Activated CD8-positive, alpha-beta memory T cell treated with anti-CD3 and anti-CD28 coated beads for 36 hours (primary cell): ENCODE data around the gene RCSD1. TPM values are rescaled to one million over a fixed set of nuclear protein-coding genes. Genes with fewer than 3 reads are reported as not detected.

Experiments
- CTCF ChIA-PET: fragments of 350-600 bp; sonication (Branson Sonifier 250); formaldehyde crosslinking; loops from one replicate; lab custom pipeline; 2021; ENCODE audit warnings: antibody characterized with exemption; lab: Charles Lee
- POLR2A ChIA-PET: fragments of 350-600 bp; sonication (Branson Sonifier 250); formaldehyde crosslinking; loops from one replicate; lab custom pipeline; 2021; ENCODE audit warnings: antibody characterized with exemption; lab: Charles Lee
- total RNA-seq, 2 experiments: library from RNA; stranded (reverse); gene quantifications; one replicate each; pipeline ENCODE4 v1.2.3, GENCODE V29; 2021

The RCSD1 gene
- total RNA-seq, 2 experiments from 2014 or later: 44.1 to 46.7 TPM

- CTCF ChIA-PET: no interaction called here
- POLR2A ChIA-PET: no interaction called here
Observed at GRCh38 chr1:167694691-167695090, 64.7 kb downstream of the RCSD1 start.

GRCh38 chr1:167695147-167695546 lies 65.1 kb downstream of the RCSD1 start:
- CTCF ChIA-PET: no interaction called here
- POLR2A ChIA-PET: no interaction called here

DNA sequence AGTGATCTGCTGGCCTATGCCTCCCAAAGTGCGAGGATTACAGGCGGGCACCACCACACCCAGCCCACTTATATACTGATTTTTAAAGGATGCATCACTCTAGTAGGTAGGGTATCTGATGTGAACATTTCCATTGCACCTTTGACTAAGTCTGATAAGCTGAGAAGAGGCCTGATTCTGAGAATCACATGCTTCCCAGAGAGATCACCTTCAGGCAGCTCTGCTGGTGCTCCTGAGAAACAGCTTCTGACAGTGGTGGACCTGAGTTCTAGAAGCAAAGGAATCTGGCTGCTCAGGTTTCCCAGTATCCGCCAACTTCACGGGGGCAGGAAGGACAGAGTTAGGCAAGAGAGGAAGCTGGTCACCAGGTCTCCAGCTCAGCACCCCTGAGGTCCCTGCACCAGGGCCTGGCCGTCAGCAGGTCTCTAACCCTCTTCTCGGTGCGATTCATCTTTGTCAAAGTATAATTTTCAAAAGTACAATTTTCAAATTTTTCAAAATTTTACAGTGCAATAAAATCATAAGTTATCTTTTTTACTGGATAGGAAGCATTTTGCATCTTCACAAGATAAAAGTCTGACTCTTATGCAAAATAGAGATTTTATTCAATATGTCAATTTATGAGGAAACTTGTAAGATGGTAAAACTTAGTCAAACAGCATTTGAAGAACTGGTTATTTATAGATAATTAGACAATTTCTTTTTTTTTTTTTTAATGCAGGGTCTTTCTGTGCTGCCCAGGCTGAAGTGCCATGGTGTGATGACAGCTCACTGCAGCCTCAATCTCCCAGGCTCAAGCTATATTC lies 65.9 kb downstream of the RCSD1 start:
- ChIA-PET POLR2A (no interaction called here), CTCF (no interaction called here)

DNA sequence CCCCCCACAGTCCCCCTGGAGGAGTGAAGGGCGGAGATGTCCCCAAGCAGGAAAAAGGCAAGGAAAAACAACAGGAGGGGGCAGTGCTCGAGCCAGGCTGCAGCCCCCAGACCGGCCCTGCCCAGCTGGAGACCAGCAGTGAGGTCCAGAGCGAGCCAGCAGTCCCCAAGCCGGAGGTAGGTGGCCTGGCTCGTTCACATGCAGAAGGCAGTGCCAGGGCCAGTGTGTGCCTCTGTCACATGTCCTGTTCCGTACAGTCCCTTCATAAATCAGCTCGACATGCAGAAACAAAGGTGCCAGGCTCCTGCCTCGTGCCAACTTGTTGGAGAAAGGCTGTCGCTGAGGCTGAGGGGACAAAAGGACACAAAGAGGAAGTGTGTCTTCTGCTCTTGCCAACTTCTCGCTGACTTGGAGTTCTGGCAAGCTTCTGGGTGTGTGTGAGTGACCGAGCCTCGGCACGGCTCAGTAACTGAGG lies 67.7 kb downstream of the RCSD1 start:
- POLR2A ChIA-PET: no interaction called here
- CTCF ChIA-PET: interaction anchor here (1.2 kb wide), 1 partner anchor 10 kb away, joined by 6 read pairs; no protein-coding TSS in a partner anchor

DNA sequence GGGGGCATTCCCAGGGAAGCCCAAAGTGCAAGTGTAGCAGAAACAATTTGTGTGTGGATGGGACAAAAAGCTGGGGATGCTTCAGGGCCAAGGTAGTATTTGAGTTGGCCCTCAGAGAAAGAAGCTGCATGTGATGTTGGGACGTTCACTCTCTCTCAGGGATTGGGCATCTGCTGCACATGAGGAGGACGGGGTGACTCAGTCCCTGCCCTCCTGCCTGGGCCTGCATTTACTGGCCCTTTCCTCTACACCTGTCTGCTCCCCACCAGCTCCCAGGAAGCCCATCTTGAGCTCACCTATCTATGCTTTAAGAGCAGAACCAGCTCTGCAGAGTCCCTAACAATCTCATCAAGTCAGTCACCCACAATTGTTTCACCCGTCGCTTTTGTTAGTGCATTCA lies 68.3 kb downstream of the RCSD1 start:
- ChIA-PET POLR2A (no interaction called here), CTCF (no interaction called here)

DNA sequence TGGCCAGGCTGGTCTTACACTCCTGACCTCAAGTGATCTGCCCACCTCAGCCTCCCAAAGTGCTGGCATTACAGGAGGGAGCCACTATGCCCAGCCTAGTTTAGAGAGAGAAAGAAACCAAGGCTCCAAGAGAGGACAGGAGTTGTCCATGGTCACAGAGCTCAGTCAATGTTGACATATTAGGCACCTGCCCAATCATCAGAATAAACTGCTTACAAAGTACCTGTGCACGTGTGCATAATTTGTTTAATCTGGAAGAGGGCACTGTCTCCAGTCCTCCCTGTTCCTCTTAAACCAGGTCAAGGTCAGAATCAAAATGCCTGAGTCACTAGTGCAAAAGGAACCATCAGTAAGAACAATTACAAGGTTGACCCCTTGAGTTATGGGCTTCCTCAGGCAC lies 71.5 kb downstream of the RCSD1 start:
- CTCF ChIA-PET: no interaction called here

DNA sequence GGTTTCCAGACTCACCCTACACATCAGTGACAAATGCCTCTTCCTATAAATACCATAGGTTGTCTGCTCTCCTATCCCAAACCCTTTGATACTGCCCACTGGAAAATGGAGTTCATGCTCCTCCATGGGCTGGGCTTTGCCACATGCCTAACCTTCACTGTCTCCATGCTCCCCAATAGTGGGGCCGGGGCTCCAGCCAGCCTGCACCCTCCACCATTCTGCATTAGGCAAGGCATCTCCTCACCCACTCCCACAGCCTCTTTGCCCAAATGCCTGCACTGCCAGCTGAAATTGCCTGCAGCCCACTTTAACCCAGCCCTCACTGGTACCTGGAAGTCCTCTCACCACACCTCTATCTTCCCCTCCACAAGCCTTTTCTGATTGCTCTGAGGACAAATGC lies 73.5 kb downstream of the RCSD1 start:
- CTCF ChIA-PET: interaction anchor here (0.6 kb wide), 1 partner anchor 10 kb away, joined by 3 read pairs; no protein-coding TSS in a partner anchor
- POLR2A ChIA-PET: no interaction called here

More for the DNA sequence above, 71.5 kb downstream of the RCSD1 start:
- POLR2A ChIA-PET: no interaction called here

DNA sequence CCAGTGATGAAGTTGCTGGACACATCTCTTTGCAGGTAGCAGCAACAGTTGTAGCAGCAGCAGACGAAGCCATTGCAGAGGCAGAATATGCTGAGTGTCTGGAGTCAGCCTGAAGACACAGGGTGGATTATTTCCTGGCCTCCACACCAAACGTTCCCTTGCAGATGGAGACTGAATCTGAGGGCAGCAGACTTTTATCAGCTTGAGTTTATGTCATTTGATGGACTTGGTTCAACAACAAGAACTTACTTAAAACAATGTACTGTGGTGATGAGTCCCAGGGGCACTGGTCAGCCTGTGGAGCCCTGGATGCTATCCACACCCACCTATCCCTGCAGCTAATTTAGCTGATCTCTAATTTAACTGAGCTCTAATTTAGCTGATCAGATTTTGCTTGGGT lies 74.7 kb downstream of the RCSD1 start:
- POLR2A ChIA-PET: interaction anchor here (0.5 kb wide), 1 partner anchor 12 kb away, joined by 4 read pairs; no protein-coding TSS in a partner anchor
- CTCF ChIA-PET: no interaction called here

GRCh38 chr1:167705250-167705649 lies 75.2 kb downstream of the RCSD1 start:
- POLR2A ChIA-PET: interaction anchor here (0.5 kb wide), 1 partner anchor 11 kb away, joined by 4 read pairs; no protein-coding TSS in a partner anchor
- CTCF ChIA-PET: no interaction called here

DNA sequence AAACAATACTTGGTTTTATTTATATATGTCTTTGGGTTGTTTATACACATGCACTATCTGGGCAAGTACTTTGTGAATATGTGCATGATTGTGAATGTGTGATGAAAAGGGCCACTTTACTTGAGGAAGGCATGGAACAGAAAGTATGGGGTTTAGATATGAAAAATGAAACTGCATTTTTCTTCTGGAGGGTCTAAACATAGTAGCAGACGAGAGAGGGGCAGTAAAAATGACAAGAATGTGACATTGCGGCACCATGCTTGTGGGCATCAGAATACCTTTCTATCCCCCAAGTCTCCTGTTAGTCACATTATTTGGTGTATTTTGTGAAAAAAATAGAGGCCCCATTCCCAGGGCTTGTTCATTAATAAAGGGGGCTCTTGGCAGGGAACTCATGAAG lies 76.3 kb downstream of the RCSD1 start:
- POLR2A ChIA-PET: no interaction called here
- CTCF ChIA-PET: no interaction called here

- POLR2A ChIA-PET: no interaction called here
Observed at GRCh38 chr1:167706931-167707877, 77.2 kb downstream of the RCSD1 start.

DNA sequence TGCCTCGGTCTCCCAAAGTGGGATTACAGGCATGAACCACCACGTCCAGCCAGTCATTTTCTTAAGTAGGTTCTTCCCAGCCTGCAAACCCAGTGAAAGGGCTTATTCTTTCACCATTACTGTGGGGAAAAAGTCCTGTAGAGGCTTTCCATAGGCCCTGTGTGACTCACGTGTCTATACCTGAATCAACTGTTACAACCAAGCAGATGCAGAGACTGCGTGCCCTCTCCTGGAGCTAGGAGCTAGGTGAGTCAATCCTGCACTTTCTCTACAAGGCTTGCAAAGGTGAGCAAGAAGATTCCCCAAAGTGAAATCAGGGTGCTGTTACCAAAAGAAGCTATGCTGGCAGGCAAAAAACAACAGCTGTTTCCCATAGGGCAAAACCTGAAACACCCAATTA lies 77.9 kb downstream of the RCSD1 start:
- CTCF ChIA-PET: interaction anchor here (1.9 kb wide), 1 partner anchor 20 kb away, joined by 6 read pairs; no protein-coding TSS in a partner anchor
- POLR2A ChIA-PET: interaction anchor here (0.6 kb wide), 1 partner anchor 62 kb away, joined by 5 read pairs; no protein-coding TSS in a partner anchor

More at GRCh38 chr1:167706931-167707877, 77.2 kb downstream of the RCSD1 start:
- CTCF ChIA-PET: interaction anchor here (0.8 to 1.9 kb wide), 2 partner anchors 19 to 107 kb away, joined by 3 to 6 read pairs; no protein-coding TSS in a partner anchor

GRCh38 chr1:167708940-167709389 lies 78.9 kb downstream of the RCSD1 start:
- ChIA-PET CTCF (interaction anchor here (1.9 kb wide), 1 partner anchor 21 kb away, joined by 6 read pairs; no protein-coding TSS in a partner anchor), POLR2A (no interaction called here)

DNA sequence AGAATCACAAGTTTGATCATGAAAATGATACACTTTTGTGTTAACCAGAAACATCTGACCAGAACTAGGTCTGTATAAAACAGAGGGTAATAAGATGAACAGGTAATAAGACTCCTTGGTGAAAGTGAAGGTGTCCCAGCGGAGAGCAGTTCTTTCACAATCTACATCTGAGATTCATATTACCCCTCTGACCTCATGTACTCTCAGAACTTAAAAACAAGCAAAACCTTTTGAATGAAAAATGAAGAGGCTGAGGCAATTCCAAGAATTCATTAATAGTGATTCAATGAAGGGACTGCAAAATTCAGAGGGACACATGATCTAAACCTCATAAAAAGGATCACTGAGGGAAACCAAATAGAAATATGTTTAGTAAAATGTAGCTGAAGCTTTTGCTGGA lies 80.8 kb downstream of the RCSD1 start:
- ChIA-PET CTCF (no interaction called here), POLR2A (no interaction called here)

DNA sequence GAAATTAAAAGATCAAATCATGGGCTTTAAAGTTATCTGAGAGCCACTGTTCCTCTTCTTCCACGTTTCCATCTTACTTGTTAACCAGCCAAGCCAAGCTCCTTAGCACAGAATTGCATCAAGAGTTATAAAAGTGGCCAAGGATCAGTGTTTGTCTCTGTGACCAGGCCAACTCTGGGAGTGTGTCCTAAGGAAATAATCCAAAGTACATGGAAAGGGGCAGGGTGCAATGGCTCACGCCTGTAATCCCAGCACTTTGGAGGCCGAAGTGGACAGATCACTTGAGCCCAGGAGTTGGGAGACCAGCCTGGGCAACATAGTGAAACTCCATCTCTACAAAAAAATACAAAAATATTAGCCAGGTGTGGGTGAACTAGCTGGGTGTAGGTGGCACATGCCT lies 81.8 kb downstream of the RCSD1 start:
- POLR2A ChIA-PET: interaction anchor here (0.7 kb wide), 1 partner anchor 92 kb away, joined by 3 read pairs; no protein-coding TSS in a partner anchor
- CTCF ChIA-PET: interaction anchor here (0.7 kb wide), 1 partner anchor 801 kb away, joined by 5 read pairs; no protein-coding TSS in a partner anchor

DNA sequence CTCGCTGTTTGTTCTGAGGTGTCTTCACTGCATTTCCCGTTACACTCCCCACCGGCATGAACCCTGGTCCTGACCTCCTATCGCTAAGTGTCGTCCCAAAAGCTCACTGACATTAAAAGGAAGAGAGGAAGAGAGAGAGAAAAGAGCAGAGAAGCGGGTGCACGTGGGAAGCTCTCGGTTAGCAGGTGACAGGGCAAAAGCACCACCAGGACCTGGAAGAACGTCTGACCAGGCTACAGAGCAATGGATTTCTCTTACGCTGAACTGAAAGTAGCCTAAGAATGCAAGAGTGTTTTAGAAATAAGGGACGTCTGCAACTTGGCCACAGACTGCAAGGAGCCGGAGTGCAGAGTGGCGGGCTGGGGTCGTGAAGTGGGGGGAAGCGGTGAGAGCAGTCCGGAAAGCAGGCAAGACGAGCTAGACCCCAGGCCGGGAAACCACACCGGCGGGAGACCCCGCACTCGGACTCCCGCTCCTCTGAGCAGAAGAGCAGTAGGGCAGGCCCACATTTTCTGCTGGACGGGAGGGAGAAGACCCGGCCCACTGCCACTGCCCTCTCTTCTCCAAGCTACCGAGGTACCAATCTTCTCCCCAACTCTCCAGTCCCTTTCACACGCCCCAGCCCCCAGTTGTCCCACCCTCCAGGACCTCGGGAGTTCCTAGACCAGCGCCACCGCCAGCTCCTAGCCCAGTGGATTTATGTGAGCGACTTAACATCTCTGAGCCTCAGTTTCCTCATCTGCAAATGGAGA lies 83.5 kb downstream of the RCSD1 start:
- POLR2A ChIA-PET: interaction anchor here (1.3 kb wide), 1 partner anchor 223 kb away, joined by 5 read pairs; the partner anchor contains the start of genes DCAF6 and MPC2
- CTCF ChIA-PET: interaction anchor here (1.3 to 1.8 kb wide), 5 partner anchors 10 to 222 kb away, joined by 3 to 7 read pairs (median 3); no protein-coding TSS in a partner anchor

DNA sequence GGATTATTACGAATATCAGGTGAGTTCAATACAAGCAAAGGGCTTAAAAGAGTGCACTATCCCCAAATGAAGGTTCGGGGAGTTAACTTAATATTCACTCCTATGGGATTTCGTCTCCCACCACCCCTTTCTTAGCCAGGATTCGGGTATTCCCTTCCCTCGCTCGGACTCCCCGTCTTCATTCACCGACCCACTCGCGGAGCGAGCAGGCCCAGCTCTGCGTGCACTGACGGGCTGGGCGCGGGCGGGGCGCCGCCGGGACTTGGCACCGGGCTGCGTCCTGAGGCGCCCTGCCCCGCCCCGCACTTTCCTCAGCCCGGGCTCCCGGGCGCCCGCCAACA lies 84.0 kb downstream of the RCSD1 start:
- CTCF ChIA-PET: interaction anchor here (1.1 to 1.8 kb wide), 6 partner anchors 11 to 222 kb away, joined by 3 to 7 read pairs (median 3); no protein-coding TSS in a partner anchor
- POLR2A ChIA-PET: interaction anchor here (1.3 kb wide), 1 partner anchor 222 kb away, joined by 5 read pairs; the partner anchor contains the start of genes DCAF6 and MPC2
